Fibroblast of pulmonary artery (primary cell): Measurements from ENCODE around the gene AADAC.
"Not testable (repeated sequence)": the region's sequence is repeated elsewhere in the genome, so short reads cannot be mapped to it uniquely, and the experiment has no call there.

Experiments
- DNase-seq: peaks from one replicate; pipeline ENCODE4 v3.0.0-alpha.2; 2010; ENCODE audit warnings: low read depth
- H3K4me3 ChIP-seq: replicated peaks from 2 replicates; pipeline ENCODE4 v1.5.1; 2011; ENCODE audit warnings: low read depth, mild to moderate bottlenecking, control low read depth, low read length, moderate library complexity
- TF ChIP-seq, protein P1 (sequence below): IDR thresholded peaks from 2 replicates; pipeline ENCODE4 v1.5.1; 2011; ENCODE audit warnings: mild to moderate bottlenecking, control low read depth, low read length, inconsistent platforms; ENCODE audit errors: missing control alignments

The AADAC gene, protein sequence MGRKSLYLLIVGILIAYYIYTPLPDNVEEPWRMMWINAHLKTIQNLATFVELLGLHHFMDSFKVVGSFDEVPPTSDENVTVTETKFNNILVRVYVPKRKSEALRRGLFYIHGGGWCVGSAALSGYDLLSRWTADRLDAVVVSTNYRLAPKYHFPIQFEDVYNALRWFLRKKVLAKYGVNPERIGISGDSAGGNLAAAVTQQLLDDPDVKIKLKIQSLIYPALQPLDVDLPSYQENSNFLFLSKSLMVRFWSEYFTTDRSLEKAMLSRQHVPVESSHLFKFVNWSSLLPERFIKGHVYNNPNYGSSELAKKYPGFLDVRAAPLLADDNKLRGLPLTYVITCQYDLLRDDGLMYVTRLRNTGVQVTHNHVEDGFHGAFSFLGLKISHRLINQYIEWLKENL

DNA sequence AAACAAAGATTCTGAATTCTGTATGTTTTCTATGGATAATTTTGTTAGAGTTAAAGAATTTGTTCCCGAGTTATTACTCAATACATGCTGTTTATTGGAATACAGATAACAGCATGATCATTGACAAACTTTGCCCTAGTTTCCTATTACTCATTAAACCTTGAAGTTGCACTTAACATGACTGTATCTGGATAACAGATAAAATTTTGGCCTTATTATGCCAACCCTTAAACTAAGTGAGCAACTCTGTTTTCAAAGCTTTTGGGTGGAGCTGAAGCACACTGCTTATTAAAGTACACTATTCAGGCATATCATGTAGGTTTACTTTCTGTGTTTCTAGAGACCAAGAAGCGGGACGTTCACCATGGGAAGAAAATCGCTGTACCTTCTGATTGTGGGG is at the start of gene AADAC:
Gene AADAC (plus strand): TSS at position 318 of the 400 bp plus-strand sequence. CDS start 47 bp downstream, at position 365.
- TF ChIP-seq, protein P1, sequence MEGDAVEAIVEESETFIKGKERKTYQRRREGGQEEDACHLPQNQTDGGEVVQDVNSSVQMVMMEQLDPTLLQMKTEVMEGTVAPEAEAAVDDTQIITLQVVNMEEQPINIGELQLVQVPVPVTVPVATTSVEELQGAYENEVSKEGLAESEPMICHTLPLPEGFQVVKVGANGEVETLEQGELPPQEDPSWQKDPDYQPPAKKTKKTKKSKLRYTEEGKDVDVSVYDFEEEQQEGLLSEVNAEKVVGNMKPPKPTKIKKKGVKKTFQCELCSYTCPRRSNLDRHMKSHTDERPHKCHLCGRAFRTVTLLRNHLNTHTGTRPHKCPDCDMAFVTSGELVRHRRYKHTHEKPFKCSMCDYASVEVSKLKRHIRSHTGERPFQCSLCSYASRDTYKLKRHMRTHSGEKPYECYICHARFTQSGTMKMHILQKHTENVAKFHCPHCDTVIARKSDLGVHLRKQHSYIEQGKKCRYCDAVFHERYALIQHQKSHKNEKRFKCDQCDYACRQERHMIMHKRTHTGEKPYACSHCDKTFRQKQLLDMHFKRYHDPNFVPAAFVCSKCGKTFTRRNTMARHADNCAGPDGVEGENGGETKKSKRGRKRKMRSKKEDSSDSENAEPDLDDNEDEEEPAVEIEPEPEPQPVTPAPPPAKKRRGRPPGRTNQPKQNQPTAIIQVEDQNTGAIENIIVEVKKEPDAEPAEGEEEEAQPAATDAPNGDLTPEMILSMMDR: no peak
- DNase-seq: peak; percentile 42
- H3K4me3 ChIP-seq: no peak within 1 kb of the TSS

DNA sequence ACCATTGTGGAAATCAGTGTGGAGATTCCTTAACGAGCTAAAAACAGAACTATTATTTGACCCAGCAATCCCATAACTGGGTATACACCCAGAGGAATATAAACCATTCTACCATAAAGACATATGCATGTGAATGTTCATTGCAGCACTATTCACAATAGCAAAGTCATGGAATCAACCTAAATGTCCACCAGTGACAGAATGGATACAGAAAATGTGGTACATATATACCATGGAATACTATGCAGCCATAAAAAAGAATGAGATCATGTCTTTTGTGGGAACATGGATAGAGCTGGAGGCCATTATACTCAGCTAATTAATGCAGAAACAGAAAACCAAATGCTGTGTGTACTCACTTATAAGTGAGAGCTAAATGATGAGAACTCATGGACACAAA is 49.2 kb upstream of the AADAC start:
- not testable (repeated sequence) for H3K4me3 ChIP-seq, DNase-seq

DNA sequence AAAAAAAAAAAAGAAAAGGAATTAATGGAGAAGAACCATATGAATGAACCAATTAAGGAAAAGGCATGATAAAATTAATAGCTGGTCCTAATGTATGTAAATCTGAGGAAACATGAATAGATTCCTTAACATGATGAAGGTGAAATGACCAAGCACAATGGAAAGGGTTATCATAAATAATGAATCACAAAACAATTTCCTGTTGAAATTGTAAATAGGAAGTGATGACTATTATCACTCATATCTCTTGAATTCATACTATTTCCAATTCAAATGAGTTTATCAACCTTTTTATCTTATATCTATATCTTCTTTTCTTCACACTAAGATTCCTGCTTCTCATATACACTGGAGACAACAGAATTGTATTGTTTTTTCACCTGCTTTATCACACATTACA is 48.2 kb upstream of the AADAC start:
- peak; percentile 15 for DNase-seq
- no peak overlapping the region for H3K4me3 ChIP-seq
- TF ChIP-seq, protein P1: no peak

DNA sequence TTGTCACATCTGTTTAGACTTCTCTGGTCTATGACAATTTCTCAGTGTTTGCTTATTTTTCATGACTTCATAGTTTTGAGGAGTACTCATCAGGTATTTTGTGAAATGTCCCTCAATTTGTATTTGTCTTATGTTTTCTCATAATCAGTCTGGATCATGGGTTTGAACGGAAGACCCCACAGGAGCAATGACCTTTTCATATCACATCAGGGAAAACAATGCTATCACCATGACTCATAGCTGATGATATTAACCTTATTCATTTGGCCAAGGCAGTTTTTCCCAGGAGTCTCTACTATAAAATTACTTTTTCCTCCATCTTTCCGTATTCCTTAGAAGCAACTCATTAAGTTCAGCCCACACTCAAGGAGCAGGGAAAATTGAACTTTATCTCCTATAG is 47.5 kb upstream of the AADAC start:
- TF ChIP-seq, protein P1: no peak
- DNase-seq: peak; percentile 65
- H3K4me3 ChIP-seq: no peak overlapping the region

DNA sequence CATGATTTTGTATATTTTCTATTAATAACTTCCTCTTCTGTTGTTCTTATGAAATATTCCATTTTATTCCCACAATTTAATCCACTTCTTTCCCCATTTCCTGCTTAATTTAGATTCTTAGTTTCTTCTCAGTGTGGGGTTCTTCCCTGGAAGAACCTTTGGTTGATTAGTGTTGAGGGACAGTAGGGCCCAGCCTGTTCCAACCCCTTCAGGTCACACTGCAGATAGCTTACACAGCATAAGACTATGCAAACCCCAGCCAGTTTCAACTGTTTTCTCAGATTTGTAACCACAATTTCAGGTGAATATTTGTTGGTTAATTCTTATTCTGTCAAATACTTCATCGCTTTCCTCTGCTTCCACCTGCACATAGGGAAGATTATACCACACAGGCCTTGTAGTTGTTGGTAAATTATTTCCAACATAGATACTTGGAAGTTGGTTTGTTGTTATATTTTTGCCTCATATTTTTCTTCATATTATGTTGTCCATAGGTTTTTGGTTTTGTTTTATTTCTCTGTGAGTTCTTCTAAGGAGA is 45.5 kb upstream of the AADAC start:
- TF ChIP-seq, protein P1: no peak
- no peak for DNase-seq
- H3K4me3 ChIP-seq: no peak overlapping the region

DNA sequence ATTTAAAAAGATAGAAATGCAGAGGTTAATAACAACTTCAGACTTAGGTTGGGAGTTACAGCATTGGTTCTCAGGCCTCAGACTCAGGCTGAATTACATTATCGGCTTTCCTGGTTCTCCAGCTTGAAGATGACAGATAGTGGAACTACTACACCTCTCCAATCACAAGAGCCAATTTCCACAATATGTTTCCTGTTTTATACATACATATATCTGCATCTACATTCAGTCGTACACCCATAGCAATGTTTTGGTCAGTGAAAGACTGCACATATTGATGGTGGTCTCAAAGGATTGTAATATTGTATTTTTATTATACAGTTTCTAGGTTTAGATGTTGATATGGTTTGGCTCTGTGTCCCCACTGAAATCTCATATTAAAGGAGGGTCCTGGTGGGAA is 44.7 kb upstream of the AADAC start:
- no peak for DNase-seq
- TF ChIP-seq, protein P1: no peak
- H3K4me3 ChIP-seq: no peak overlapping the region

DNA sequence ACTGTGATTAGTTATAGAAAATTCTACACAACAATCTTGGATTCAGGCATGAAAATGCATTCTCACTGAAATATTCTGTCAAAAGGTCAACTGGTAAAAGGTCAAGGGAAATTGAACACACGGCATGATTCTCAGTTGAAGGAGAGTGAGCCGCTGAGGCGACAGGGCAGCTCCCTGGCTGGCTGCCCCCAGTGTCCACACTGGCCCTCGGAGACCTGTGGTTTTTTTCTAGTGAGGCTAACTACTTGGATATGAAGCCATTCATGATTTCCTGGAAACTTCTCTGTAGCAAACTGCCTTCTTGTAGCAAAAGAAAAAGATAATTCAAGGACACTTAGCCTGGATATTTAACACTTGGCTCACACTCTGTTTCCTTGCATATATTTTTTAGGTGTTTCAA is 43.0 kb upstream of the AADAC start:
- peak overlapping the region; percentile 19 for H3K4me3 ChIP-seq
- peak; percentile 79 for DNase-seq
- TF ChIP-seq, protein P1: no peak
